NAMALWA (cell line): ENCODE data around the gene PLIN3.
"Not testable (repeated sequence)": the region's sequence is repeated elsewhere in the genome, so short reads cannot be mapped to it uniquely, and the experiment has no call there.

ENCODE experiments used
- DNase-seq: peaks from one replicate; pipeline ENCODE4 v3.0.0-alpha.2; 2015; ENCODE audit warnings: low spot score

The PLIN3 gene

GRCh38 chr19:4811328-4812131 lies 55.9 kb downstream of the PLIN3 start:
- DNase-seq = peak; percentile 87

DNA sequence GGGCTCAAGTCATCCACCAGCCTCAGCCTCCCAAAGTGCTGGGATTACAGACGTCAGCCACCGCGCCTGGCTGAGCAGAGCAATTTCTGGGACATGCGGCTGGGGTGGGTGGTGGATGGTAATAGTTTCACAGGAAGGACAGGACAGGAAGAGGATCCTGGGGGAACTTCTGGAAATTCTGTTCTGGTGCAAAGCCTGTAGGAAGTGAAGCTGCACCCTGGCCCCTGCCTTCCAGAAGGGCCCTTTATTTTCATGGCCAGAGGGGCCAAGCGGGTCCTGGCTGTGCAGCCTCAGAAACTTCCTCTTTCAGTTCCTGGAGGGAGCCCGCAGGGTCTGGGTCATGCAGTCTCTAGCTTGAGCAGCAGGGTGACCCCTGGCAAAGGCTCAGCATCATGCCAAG lies 60.3 kb downstream of the PLIN3 start:
- peak; percentile 70 for DNase-seq

GRCh38 chr19:4806384-4806783 lies 61.1 kb downstream of the PLIN3 start:
- no peak for DNase-seq

- not testable (repeated sequence) for DNase-seq
Measured at GRCh38 chr19:4805140-4805539, 62.3 kb downstream of the PLIN3 start.

DNA sequence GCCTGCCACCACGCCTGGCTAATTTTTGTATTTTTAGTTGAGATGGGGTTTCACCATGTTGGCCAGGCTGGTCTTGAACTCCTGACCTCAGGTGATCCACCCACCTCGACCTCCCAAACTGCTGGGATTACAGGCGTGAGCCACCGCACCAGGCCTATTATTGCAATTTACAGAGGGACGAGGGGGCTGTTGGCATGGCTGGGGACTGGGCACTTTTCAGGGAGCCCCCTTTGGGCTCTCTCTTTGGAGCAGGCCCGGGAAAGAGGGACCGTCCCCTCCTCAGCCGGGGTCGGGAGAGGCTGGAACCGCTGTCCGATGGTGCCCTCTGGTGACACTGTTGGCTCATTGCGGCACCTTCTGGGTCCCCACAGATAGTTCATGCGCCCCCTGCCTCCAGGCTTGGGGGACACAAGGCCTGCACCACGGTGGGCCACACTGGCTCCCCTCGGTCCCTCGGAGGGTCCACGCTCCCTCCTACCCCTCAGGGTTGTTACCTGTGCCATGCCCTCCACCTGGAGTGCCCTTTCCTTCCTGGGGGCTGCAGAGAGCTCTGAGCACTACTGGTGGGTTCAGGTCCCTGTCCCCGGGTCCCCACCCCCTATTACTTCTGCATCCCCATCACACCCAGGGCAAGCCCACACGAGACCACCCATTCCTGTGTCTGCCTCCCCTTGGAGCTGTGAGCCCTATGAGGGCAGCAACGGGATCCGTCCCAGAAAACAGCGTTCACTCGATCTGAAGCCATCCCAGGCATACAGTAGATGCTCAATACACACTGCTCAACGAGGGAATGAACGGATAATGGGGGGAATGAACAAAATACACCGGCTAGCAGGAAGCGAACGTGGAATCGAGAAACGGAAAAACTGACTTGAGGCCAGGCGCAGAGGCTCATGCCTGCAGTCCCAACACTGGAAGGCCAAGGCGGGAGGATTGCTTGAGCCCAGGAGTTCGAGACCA lies 63.5 kb downstream of the PLIN3 start:
- DNase-seq = peak; percentile 85

GRCh38 chr19:4802711-4803110 lies 64.8 kb downstream of the PLIN3 start:
- DNase-seq = no peak

DNA sequence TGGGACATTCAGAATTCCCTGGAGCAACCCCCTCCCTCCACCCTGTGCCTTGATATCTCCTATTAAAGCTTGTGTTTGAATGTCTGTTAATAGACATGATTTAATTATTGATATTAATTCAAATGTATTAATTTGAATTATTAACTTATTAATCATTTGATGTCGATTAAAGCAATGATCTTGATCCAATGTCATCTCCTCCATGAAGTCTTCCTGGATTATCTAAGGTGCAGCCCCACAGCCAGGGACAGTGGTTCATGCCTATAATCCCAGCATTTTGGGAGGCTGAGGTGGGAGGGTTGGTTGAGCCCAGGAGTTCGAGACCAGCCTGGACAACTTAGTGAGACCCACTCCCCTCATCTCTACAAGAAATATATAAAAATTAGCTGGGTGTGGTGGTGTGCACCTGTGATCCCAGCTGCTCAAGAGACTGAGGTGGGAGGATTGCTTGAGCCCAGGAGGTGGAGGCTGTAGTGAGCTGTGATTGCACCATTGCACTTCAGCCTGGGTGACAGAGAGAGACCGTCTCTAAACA lies 66.3 kb downstream of the PLIN3 start:
- DNase-seq = no peak

- DNase-seq = no peak
Measured at GRCh38 chr19:4800591-4801081, 66.8 kb downstream of the PLIN3 start.

DNA sequence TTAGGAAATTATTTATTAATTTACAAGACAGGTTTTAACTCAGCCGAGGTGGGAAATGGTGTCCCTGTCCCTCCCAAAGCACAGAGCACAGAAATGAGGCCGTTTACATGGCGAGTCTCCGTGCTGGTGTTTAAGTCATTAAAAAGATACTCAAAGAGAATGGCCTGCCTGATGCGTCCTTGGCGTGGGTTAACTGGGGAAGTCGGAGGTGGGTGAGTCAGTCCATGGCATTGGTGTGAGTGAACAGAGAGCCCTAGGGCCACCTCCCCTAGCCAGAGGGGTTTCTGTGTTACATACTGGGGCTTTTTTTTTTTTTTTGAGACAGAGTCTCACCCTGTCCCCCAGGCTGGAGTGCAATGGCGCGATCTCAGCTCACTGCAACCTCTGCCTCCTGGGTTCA lies 72.1 kb downstream of the PLIN3 start:
- DNase-seq = no peak

- no peak for DNase-seq
Measured at GRCh38 chr19:4794971-4795370, 72.5 kb downstream of the PLIN3 start.

GRCh38 chr19:4793278-4793677 lies 74.2 kb downstream of the PLIN3 start:
- DNase-seq = not testable (repeated sequence)

DNA sequence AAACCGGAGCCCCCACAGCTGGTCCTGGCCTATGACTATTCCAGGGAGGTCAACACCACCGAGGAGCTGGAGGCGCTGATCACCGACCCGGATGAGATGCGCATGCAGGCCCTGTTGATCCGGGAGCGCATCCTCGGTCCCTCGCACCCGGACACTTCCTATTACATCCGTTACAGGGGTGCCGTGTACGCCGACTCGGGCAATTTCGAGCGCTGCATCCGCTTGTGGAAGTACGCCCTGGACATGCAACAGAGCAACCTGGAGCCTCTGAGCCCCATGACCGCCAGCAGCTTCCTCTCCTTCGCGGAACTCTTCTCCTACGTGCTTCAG lies 74.6 kb downstream of the PLIN3 start:
- DNase-seq = not testable (repeated sequence)

- not testable (repeated sequence) for DNase-seq
Measured at GRCh38 chr19:4792019-4792865, 75.2 kb downstream of the PLIN3 start.

DNA sequence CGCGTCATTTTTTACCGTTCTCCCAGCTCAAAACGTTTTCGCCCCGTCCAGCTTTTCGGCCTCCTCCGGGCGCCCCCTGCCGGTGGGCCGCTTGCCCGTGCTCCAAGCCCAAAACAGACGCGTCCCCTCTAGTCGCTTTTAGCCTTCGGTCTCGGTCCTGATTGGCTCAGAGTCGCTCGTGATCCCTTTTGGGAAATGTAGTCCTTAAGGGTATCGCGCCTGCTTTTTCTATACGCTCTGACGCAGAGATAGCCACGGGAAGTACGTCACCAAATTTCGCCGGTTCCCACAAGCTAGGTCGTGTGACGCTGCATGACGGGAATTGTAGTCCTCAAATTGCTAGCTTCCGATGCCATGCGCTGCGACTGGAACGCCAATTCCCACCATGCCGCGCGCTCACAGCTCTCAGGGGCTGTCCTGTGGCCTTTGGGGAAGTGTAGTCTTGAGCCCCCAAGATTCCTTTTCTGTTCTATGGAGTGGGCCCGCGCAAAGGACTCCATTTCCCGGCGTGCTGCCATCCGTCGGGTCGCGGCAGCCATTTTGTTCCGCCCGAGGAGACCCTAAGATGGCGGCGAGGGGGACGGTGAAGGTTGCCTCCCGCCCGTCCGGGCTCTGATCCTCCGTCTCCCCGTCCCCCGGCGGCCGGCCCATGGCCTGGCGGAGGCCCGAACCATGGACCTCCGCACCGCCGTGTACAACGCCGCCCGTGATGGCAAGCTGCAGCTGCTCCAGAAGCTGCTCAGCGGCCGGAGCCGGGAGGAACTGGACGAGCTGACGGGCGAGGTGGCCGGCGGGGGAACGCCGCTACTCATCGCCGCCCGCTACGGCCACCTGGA lies 76.1 kb downstream of the PLIN3 start, which contains the start of gene FEM1A:
Gene FEM1A, plus strand, starts transcription at position 552 of the 836 bp plus-strand sequence. Its CDS starts 121 bp downstream, at position 673.
- DNase-seq = peak; percentile 100
